Osteoblast (primary cell): ENCODE results near the gene GHRHR. TPM values are rescaled to one million over a fixed set of nuclear protein-coding genes. Genes with fewer than 3 reads are reported as not detected.

Source experiments
- DNase-seq: peaks from one replicate; pipeline ENCODE4 v3.0.0; 2011; ENCODE audit warnings: low spot score, mixed read lengths; ENCODE audit not compliant: insufficient read length; ENCODE audit errors: missing footprints
- H2AFZ ChIP-seq: 2 replicates; pipeline ENCODE4 v1.6.0; 2011; ENCODE audit warnings: mild to moderate bottlenecking, low read length
- H3K27ac ChIP-seq: 2 replicates; pipeline ENCODE4 v1.5.1; 2011; ENCODE audit warnings: mild to moderate bottlenecking, low read depth, low read length, moderate library complexity
- H3K27me3 ChIP-seq: 2 replicates; pipeline ENCODE4 v1.6.0; 2012; ENCODE audit warnings: mild to moderate bottlenecking, control low read depth, inconsistent platforms, low read length, moderate library complexity; ENCODE audit not compliant: insufficient read depth
- H3K36me3 ChIP-seq: 2 replicates; pipeline ENCODE4 v1.5.1; 2011; ENCODE audit warnings: mild to moderate bottlenecking, low read length, control low read depth, moderate library complexity; ENCODE audit not compliant: insufficient read depth
- H3K4me1 ChIP-seq: 2 replicates; pipeline ENCODE4 v1.5.1; 2011; ENCODE audit warnings: mild to moderate bottlenecking, low read length, control low read depth, moderate library complexity; ENCODE audit not compliant: insufficient read depth
- H3K4me2 ChIP-seq: 2 replicates; pipeline ENCODE4 v1.6.0; 2011; ENCODE audit warnings: mild to moderate bottlenecking, low read length; ENCODE audit not compliant: insufficient read depth
- H3K4me3 ChIP-seq: fragments of 200-600 bp; sonication (generic); 3 replicates; pipeline ENCODE4 v1.5.1; 2012; ENCODE audit warnings: mild to moderate bottlenecking, low read length, inconsistent platforms; ENCODE audit not compliant: insufficient read depth
- H3K79me2 ChIP-seq: 2 replicates; pipeline ENCODE4 v1.6.0; 2012; ENCODE audit warnings: mild to moderate bottlenecking, low read length, control low read depth, inconsistent platforms; ENCODE audit not compliant: insufficient read depth
- H3K9me3 ChIP-seq: 2 replicates; pipeline ENCODE4 v1.5.1; 2011; ENCODE audit warnings: low read depth, low read length, control low read depth
- H4K20me1 ChIP-seq: 2 replicates; pipeline ENCODE4 v1.6.0; 2012; ENCODE audit warnings: mild to moderate bottlenecking, low read length, control low read depth; ENCODE audit not compliant: insufficient read depth
- total RNA-seq: library from RNA; depleted of rRNA; stranded (reverse); fragments of >200 nt; gene quantifications from 2 replicates; pipeline ENCODE4 v1.2.3, GENCODE V29; 2012
- TF ChIP-seq, protein P1 (sequence below): IDR thresholded peaks from 2 replicates; pipeline ENCODE4 v1.5.1; 2011; ENCODE audit warnings: mild to moderate bottlenecking, low read depth, low read length, moderate library complexity; ENCODE audit errors: extremely low read depth

Gene GHRHR
- total RNA-seq, 1 donor = not detected

DNA sequence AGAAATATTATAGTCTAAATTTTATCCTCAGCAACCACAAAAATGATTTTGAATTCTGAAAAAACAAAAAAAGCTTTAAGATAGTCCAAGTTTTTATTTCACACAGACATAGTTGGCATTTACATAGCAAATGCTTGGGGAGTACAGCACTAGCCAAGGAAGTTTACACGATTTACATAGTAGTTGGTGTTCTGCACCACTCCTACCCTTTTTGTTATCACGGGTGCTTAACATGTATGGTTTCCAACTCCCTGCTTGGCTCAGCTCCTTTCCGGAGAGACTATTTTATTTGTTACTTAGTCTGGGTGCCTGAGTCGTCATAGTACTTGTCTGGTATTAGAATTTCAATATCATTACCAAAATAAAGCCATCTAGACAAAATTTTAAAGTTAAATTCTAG is 8.8 kb upstream of the GHRHR start:
- Histone ChIP-seq H3K9me3 (no peaks in the 10 kb centered on the region), H4K20me1 (no peaks in the 10 kb centered on the region), H3K4me3 (no peak overlapping the region), H2AFZ (no peak overlapping the region), H3K4me2 (no peak overlapping the region), H3K36me3 (no peaks in the 10 kb centered on the region), H3K27me3 (peaks cover 28% of the 10 kb centered on the region), H3K4me1 (no peaks in the 10 kb centered on the region), H3K27ac (no peak overlapping the region), H3K79me2 (no peaks in the 10 kb centered on the region)
- TF ChIP-seq, protein P1, sequence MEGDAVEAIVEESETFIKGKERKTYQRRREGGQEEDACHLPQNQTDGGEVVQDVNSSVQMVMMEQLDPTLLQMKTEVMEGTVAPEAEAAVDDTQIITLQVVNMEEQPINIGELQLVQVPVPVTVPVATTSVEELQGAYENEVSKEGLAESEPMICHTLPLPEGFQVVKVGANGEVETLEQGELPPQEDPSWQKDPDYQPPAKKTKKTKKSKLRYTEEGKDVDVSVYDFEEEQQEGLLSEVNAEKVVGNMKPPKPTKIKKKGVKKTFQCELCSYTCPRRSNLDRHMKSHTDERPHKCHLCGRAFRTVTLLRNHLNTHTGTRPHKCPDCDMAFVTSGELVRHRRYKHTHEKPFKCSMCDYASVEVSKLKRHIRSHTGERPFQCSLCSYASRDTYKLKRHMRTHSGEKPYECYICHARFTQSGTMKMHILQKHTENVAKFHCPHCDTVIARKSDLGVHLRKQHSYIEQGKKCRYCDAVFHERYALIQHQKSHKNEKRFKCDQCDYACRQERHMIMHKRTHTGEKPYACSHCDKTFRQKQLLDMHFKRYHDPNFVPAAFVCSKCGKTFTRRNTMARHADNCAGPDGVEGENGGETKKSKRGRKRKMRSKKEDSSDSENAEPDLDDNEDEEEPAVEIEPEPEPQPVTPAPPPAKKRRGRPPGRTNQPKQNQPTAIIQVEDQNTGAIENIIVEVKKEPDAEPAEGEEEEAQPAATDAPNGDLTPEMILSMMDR = no peak
- DNase-seq = no peak

DNA sequence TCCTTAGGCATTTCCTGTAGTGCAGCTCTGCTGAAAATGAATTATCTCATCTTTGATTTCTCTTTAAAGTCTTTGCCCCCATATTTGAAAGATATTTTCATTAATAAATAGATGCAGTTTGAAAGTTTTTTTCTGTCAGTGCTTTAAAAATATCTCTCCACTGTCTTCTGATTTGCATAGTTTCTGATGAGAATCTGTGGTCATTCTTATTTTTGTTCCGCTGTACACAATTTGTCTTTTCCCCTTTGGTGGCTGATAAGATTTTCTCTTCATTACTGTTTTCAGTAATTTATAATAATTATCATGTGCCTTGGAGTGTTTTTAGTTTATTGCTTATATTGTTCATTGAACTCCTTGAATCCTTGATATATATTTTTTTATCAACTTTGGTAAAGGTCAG is 7.0 kb upstream of the GHRHR start:
- DNase-seq = no peak

DNA sequence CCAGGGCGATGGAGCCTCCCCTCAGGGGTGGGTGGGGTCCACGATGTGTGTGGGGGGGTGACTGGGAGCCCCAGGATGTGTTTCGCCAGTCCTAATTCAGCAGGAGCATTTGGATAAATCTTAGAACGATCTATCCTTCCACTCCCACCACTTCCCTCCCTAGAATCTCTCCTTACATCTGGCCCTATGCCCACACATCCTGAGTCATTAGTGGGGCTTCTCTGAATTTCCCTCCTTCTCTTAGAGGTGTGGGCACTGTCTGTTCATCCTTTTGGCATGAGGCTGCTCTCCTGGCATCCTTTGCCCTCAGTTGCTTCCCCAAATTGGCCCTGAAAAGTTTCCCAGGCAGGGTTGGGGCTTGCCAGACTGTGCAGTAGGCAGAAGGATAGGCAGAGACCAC is 1.6 kb downstream of the GHRHR start:
- no peak overlapping the region for H2AFZ ChIP-seq
- no peak overlapping the region for H3K4me3 ChIP-seq
- no peaks in the 10 kb centered on the region for H3K79me2 ChIP-seq
- DNase-seq = no peak
- TF ChIP-seq, protein P1 = no peak
- no peaks in the 10 kb centered on the region for H3K9me3 ChIP-seq
- H3K4me1 ChIP-seq = no peaks in the 10 kb centered on the region
- peaks cover 33% of the 10 kb centered on the region for H3K27me3 ChIP-seq
- H3K27ac ChIP-seq = no peak overlapping the region
- no peak overlapping the region for H3K4me2 ChIP-seq
- H4K20me1 ChIP-seq = no peaks in the 10 kb centered on the region
- no peaks in the 10 kb centered on the region for H3K36me3 ChIP-seq

More for the DNA sequence above, 7.0 kb upstream of the GHRHR start:
- TF ChIP-seq, protein P1 = no peak
- Histone ChIP-seq H3K9me3 (no peaks in the 10 kb centered on the region), H3K36me3 (no peaks in the 10 kb centered on the region), H3K4me2 (no peak overlapping the region), H3K27ac (no peak overlapping the region), H3K27me3 (peaks cover 16% of the 10 kb centered on the region), H3K79me2 (no peaks in the 10 kb centered on the region), H2AFZ (no peak overlapping the region), H3K4me3 (no peak overlapping the region), H4K20me1 (no peaks in the 10 kb centered on the region), H3K4me1 (no peaks in the 10 kb centered on the region)

DNA sequence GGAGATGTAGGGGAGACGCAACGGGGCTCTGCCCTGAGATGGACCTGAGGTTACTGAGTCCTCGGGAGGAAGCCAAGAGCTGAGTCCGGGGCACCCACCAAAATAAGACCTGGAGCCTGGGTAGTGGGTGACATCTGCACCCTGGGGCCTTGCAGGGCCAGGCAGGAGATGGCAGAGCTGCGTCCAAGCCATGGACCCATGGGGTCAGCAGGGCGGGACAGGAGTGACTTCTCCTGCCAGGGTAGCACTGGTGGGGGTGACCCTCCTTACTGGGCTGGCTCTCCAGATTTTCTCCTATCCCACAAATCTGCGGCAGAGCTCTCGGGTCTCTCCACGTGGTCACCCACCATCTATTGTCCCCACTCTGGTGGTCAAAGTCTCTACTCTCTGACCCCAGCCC is 2.1 kb downstream of the GHRHR start:
- Histone ChIP-seq H3K4me2 (no peak overlapping the region), H3K27ac (no peak overlapping the region), H3K36me3 (no peaks in the 10 kb centered on the region), H3K9me3 (no peaks in the 10 kb centered on the region), H3K27me3 (peaks cover 35% of the 10 kb centered on the region), H3K4me1 (no peaks in the 10 kb centered on the region), H3K79me2 (no peaks in the 10 kb centered on the region), H3K4me3 (no peak overlapping the region), H2AFZ (no peak overlapping the region), H4K20me1 (no peaks in the 10 kb centered on the region)
- TF ChIP-seq, protein P1 = no peak
- DNase-seq = no peak
